ENCODE data around the gene GOLGA8T. TPM values are rescaled to one million over a fixed set of nuclear protein-coding genes. Genes with fewer than 3 reads are reported as not detected.
"Not testable (repeated sequence)": the region's sequence is repeated elsewhere in the genome, so short reads cannot be mapped to it uniquely, and the experiment has no call there.

The GOLGA8T gene
- total and polyA plus RNA-seq, 2 of the 4 experiments (the other 2 are of a cell fraction) = not detected

- H3K79me1 ChIP-seq (ENCODE audit: low read depth in 1 of 2, low read length in 2 of 2); BruUV-seq (replicated peaks); H4K20me1 ChIP-seq (ENCODE audit: insufficient read depth, low read length); H4K5ac ChIP-seq (ENCODE audit: low read depth, low read length); H3K9ac ChIP-seq (ENCODE audit: low read depth, low read length); H2AK5ac ChIP-seq (ENCODE audit: low read depth, low read length); H2AFZ ChIP-seq (replicated peaks; ENCODE audit: low read length, poor library complexity); H3K9me1 ChIP-seq (ENCODE audit: insufficient read depth, low read length); H2AK9ac ChIP-seq (replicated peaks; ENCODE audit: low read depth, low read length, poor library complexity); H3K27me3 ChIP-seq (ENCODE audit: control insufficient read depth, insufficient read depth, low read length); CTCF ChIA-PET; ATAC-seq (ENCODE audit: low read depth); H3K18ac ChIP-seq (ENCODE audit: low read depth, low read length); H2BK5ac ChIP-seq (ENCODE audit: low read depth, low read length, poor library complexity, severe bottlenecking); H3K4me1 ChIP-seq (ENCODE audit: control insufficient read depth, insufficient read depth, low read length); intact Hi-C loops (cut with micrococcal nuclease); H2BK20ac ChIP-seq (ENCODE audit: low read depth, low read length); H3K4me3 ChIP-seq (ENCODE audit: insufficient read depth, low read depth, low read length); H3K36me3 ChIP-seq (ENCODE audit: control insufficient read depth, insufficient read depth, low read length); H2BK120ac ChIP-seq (ENCODE audit: low read depth, low read length); POLR2A ChIA-PET (ENCODE audit: unreplicated experiment); H3K27ac ChIP-seq (ENCODE audit: insufficient read depth, low read length); H3K4ac ChIP-seq (ENCODE audit: low read depth, low read length); in situ Hi-C loops (cut with MboI; ENCODE audit: low sequenced_read_pairs); H3K56ac ChIP-seq (ENCODE audit: extremely low read depth, insufficient read depth, low read length); H4K91ac ChIP-seq (ENCODE audit: insufficient read depth, low read depth, low read length); H3K14ac ChIP-seq (replicated peaks; ENCODE audit: low read depth, low read length); H3K4me2 ChIP-seq (ENCODE audit: low read depth, low read length); H3K9me3 ChIP-seq (ENCODE audit: control insufficient read depth, insufficient read depth, low read length); H2BK15ac ChIP-seq (ENCODE audit: low read depth, low read length); H4K8ac ChIP-seq (ENCODE audit: low read depth in 2 of 2, low read length in 2 of 2); H3K23ac ChIP-seq (ENCODE audit: low read depth, low read length); dilution Hi-C loops (cut with HindIII; ENCODE audit: low sequenced_read_pairs, unreplicated experiment); DNase-seq: not testable (repeated sequence)
- no CpG with 5 or more reads among the region's 9 CpGs for WGBS, 2 experiments (ENCODE audit: extremely low coverage in 2 of 2, insufficient read length in 1 of 2)
Measured at GRCh38 chr15:30192892-30193291, 58.0 kb downstream of the GOLGA8T start.

Small RNA genes within 50 kb of the gene (microRNA-seq; reads per million reads assigned to microRNA genes)
- not detected for gene AC120045.2 (ENCODE audit: insufficient read depth, insufficient read length)
- not detected for gene RF00096 (ENCODE audit: insufficient read depth, insufficient read length)
- gene RN7SL469P (ENCODE audit: insufficient read depth, insufficient read length) = not detected
- not detected for gene RN7SL673P (ENCODE audit: insufficient read depth, insufficient read length)

Small RNA genes within 50 kb of the gene (small RNA-seq; reads per million reads assigned to genes)
- gene AC120045.2 = 0 reads per million in 5 experiments
- 0 to 0.15 (median 0) reads per million in 5 experiments for gene RF00096
- 0 reads per million in 5 experiments for gene RN7SL469P
- gene RN7SL673P = 0 reads per million in 5 experiments

Other genes with a start within 250 kb of the GOLGA8T start
- under 0.01 TPM in 1 of 2 replicates, not detected in the other for gene GOLGA8J, start 52.1 kb upstream of the GOLGA8T start, total RNA-seq (2012; rRNA removed)
- gene GOLGA8J, start 52.1 kb upstream of the GOLGA8T start, polyA plus RNA-seq (2012; rRNA removed) = not detected in 2 replicates